HepG2 (cell line): Measurements from ENCODE around the gene MATR3. TPM values are rescaled to one million over a fixed set of nuclear protein-coding genes. Genes with fewer than 3 reads are reported as not detected.

ENCODE experiments used
- CAMTA2 ChIP-seq: sonication (generic); formaldehyde crosslinking; IDR thresholded peaks from 2 replicates; pipeline ENCODE4 v1.4.0; 2020; ENCODE audit warnings: mild to moderate bottlenecking, missing genetic modification reagents, borderline replicate concordance
- CENPBD1 ChIP-seq: sonication (generic); formaldehyde crosslinking; IDR thresholded peaks from 2 replicates; pipeline ENCODE4 v1.8.0; 2022; ENCODE audit warnings: missing genetic modification reagents, low read depth, mild to moderate bottlenecking, borderline replicate concordance
- DMTF1 ChIP-seq: sonication (generic); formaldehyde crosslinking; IDR thresholded peaks from 2 replicates; pipeline ENCODE4 v1.4.0; 2020; ENCODE audit warnings: mild to moderate bottlenecking, missing genetic modification reagents
- FOXP4 ChIP-seq: sonication (generic); formaldehyde crosslinking; IDR thresholded peaks from 2 replicates; pipeline ENCODE4 v1.4.0; 2020; ENCODE audit warnings: missing genetic modification reagents
- GFI1 ChIP-seq: sonication (generic); formaldehyde crosslinking; IDR thresholded peaks from 2 replicates; pipeline ENCODE4 v1.5.0; 2020; ENCODE audit warnings: missing genetic modification reagents, mild to moderate bottlenecking, borderline replicate concordance
- MXD3 ChIP-seq: IDR thresholded peaks from 2 replicates; pipeline ENCODE4 v1.6.1; 2016; ENCODE audit warnings: mild to moderate bottlenecking, missing biosample characterization, missing genetic modification reagents
- MZF1 ChIP-seq: sonication (generic); formaldehyde crosslinking; IDR thresholded peaks from 2 replicates; pipeline ENCODE4 v1.8.1; 2023; ENCODE audit warnings: mild to moderate bottlenecking, missing genetic modification reagents, borderline replicate concordance
- NFYB ChIP-seq: sonication (generic); formaldehyde crosslinking; IDR thresholded peaks from 2 replicates; pipeline ENCODE4 v1.4.0; 2020; ENCODE audit warnings: missing genetic modification reagents
- POLR2AphosphoS5 ChIP-seq: IDR thresholded peaks from 2 replicates; pipeline ENCODE4 v1.6.1; 2012; ENCODE audit warnings: low read depth, low read length
- SOX13 ChIP-seq, 3 experiments: fragments of 450-650 bp in 1 of 3; sonication (generic) in 1 of 3; formaldehyde crosslinking in 1 of 3; IDR thresholded peaks in 2 of 3; conservative IDR thresholded peaks in 1 of 3; 2 replicates each; pipeline versions ENCODE4 v1.5.0 to v1.6.1; 2016 to 2020; ENCODE audit warnings: antibody characterized with exemption in 1 of 3, mild to moderate bottlenecking in 1 of 3, missing compliant biosample characterization in 1 of 3, missing genetic modification reagents in 1 of 3, moderate library complexity in 1 of 3
- TEAD2 ChIP-seq: sonication (generic); formaldehyde crosslinking; IDR thresholded peaks from 2 replicates; pipeline ENCODE4 v1.9.0; 2021; ENCODE audit warnings: missing genetic modification reagents
- USF2 ChIP-seq, 2 experiments: sonication (generic) in 1 of 2; formaldehyde crosslinking in 1 of 2; IDR thresholded peaks; 2 replicates each; pipeline versions ENCODE4 v1.5.1 to v1.6.1; 2011 to 2020; ENCODE audit warnings: borderline replicate concordance in 1 of 2, low read depth in 1 of 2, low read length in 1 of 2, mild to moderate bottlenecking in 1 of 2, missing genetic modification reagents in 1 of 2, moderate library complexity in 1 of 2
- ZEB1 ChIP-seq: IDR thresholded peaks from 2 replicates; pipeline ENCODE4 v1.6.1; 2012; ENCODE audit warnings: mild to moderate bottlenecking, low read depth, inconsistent platforms; ENCODE audit not compliant: insufficient replicate concordance
- ZNF274 ChIP-seq: sonication (generic); formaldehyde crosslinking; IDR thresholded peaks from 2 replicates; pipeline ENCODE4 v1.5.1; 2020; ENCODE audit warnings: mild to moderate bottlenecking, missing genetic modification reagents
- ZNF292 ChIP-seq: sonication (generic); formaldehyde crosslinking; IDR thresholded peaks from 2 replicates; pipeline ENCODE4 v1.8.1; 2022; ENCODE audit warnings: mild to moderate bottlenecking, low read depth, missing genetic modification reagents, borderline replicate concordance
- ZNF44 ChIP-seq: sonication (generic); formaldehyde crosslinking; IDR thresholded peaks from 2 replicates; pipeline ENCODE4 v1.5.1; 2020; ENCODE audit warnings: mild to moderate bottlenecking, missing genetic modification reagents
- ZNF562 ChIP-seq: sonication (generic); formaldehyde crosslinking; IDR thresholded peaks from 2 replicates; pipeline ENCODE4 v1.8.0; 2022; ENCODE audit warnings: missing genetic modification reagents, borderline replicate concordance
- ZNF570 ChIP-seq: sonication (generic); formaldehyde crosslinking; IDR thresholded peaks from 2 replicates; pipeline ENCODE4 v1.4.0; 2020; ENCODE audit warnings: mild to moderate bottlenecking, missing genetic modification reagents, borderline replicate concordance
- ZNF781 ChIP-seq: sonication (generic); formaldehyde crosslinking; IDR thresholded peaks from 2 replicates; pipeline ENCODE4 v1.5.1; 2020; ENCODE audit warnings: borderline replicate concordance, mild to moderate bottlenecking, missing genetic modification reagents; ENCODE audit errors: not compliant biosample characterization
- polyA plus RNA-seq, 8 experiments: library from polyadenylated mRNA; depleted of rRNA in 3 of 8; stranded (reverse) in 7 of 8; unstranded in 1 of 8; fragments of >200 nt; fragmentation: Illumina TruSeq in 4 of 8; extraction: Trizol in 4 of 8; gene quantifications; 2 replicates each; pipeline versions ENCODE4 v1.2.1 to v1.2.3, GENCODE V29; 2011 to 2016; ENCODE audit warnings: low read depth in 4 of 8, missing spikeins in 1 of 8, mixed read lengths in 1 of 8; ENCODE audit not compliant: insufficient read depth in 1 of 8
- total RNA-seq, 5 experiments: library from RNA; depleted of rRNA; stranded (reverse); fragments of >200 nt; fragmentation: Illumina TruSeq; extraction: Trizol; gene quantifications; 2 replicates each; pipeline ENCODE4 v1.2.3, GENCODE V29; 2016; ENCODE audit warnings: low read depth in 1 of 5

Gene MATR3
- total and polyA plus RNA-seq, 2 of the 13 experiments (the other 11 are each of a cell fraction or from before 2014, with no cell fraction given) = 94.2 to 341 TPM

GRCh38 chr5:139293507-139294373, at the start of gene MATR3 (continued):
- TF ChIP-seq CAMTA2 (CRISPR knock-in tag) (no peak; the same call in 1 of the 2 replicates), ZNF781 (CRISPR knock-in tag) (no peak), ZNF274 (CRISPR knock-in tag) (0 out of 2 replicates have a peak, but pooled peaks have one; percentile 63), ZNF292 (CRISPR knock-in tag) (no peak), SOX13 (IDR thresholded peaks at IDR 0.05) (no peak), SOX13 (CRISPR knock-in tag; conservative IDR thresholded peaks at IDR 0.05 in 1 of 2, IDR thresholded peaks at IDR 0.05 in 1 of 2) (peak in 1 of 2 experiments; percentile 51; a peak in 1 of 4 replicates), CENPBD1 (CRISPR knock-in tag) (no peak; the same call in 1 of the 2 replicates), TEAD2 (CRISPR knock-in tag) (no peak), ZNF570 (0 out of 2 replicates have a peak, but pooled peaks have one; percentile 85), USF2 (IDR thresholded peaks at IDR 0.05; ENCODE audit: low read depth, low read length) (no peak), USF2 (CRISPR knock-in tag; IDR thresholded peaks at IDR 0.05; ENCODE audit: borderline replicate concordance) (peak; percentile 51; the same call in 1 of the 2 replicates), MXD3 (CRISPR knock-in tag) (peak; percentile 88), ZNF562 (CRISPR knock-in tag) (no peak), ZNF44 (no peak; the same call in 1 of the 2 replicates), FOXP4 (peak; percentile 33; the same call in 1 of the 2 replicates), MZF1 (CRISPR knock-in tag) (peak; percentile 79; the same call in 1 of the 2 replicates), ZEB1 (no peak), DMTF1 (0 out of 2 replicates have a peak, but pooled peaks have one; percentile 40), POLR2AphosphoS5 (peak; percentile 95), GFI1 (CRISPR knock-in tag) (0 out of 2 replicates have a peak, but pooled peaks have one; percentile 45), NFYB (CRISPR knock-in tag) (no peak)
